ENCODE data around the gene DSCAM.

Gene DSCAM

DNA sequence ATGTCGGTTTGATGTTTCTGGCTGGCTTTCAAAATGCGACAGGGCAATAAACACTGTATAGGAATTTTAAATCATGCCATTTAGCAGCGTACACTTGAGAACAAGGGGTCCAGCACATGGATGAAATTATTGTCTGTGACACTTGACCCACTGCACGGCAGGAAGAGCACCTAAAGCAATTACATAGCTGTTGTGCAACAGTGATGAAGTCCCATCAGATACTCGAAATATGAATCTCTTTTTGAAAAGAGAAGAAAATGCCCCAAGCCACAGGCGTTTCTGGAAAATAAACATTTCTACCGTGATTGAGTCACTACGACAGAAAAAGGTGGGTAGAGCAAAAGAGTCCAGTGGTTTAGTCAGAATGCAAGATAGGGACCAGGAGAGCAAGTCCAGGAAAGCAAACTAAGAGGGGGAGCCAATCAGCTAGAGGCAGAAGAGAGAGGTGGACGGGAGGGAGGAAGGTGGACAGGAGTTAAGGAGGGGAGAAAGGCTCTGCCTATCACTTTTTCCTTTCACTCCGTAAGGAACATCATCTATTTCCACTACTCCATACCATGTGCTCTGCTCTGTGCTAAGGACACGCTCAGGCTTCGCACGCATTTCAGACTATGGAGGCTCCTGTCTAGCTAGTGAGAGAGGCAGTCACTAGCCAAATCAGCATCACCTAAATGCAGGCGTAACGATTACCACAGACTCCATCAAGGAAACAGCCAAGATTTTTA is 6.4 kb downstream of the DSCAM start:
- DNase-seq (ENCODE audit: low spot score): no peak

GRCh38 chr21:40839521-40839920 is 7.4 kb downstream of the DSCAM start:
- no peak for DNase-seq (ENCODE audit: low spot score)

DNA sequence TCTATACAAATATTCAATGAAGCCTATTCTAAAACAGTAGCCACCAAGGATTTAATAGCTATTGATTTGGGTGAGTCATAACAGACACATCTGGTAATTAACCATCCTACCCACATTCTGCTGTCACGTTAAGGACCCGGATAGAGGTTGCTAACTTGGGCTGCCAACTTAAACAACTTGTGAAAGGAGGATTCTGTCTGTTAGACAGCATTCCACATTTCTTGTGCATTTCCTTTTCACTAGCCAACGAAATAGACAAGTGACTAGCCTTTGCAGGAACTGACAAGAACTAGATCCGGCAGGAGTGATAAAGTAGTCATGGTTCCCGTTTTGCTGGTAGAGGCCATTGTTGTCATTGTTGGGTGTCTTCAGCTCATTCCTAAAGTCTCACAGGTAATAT is 9.5 kb downstream of the DSCAM start:
- DNase-seq (ENCODE audit: low spot score): no peak

GRCh38 chr21:40835184-40835694 is 11.7 kb downstream of the DSCAM start:
- no peak for DNase-seq (ENCODE audit: low spot score)

DNA sequence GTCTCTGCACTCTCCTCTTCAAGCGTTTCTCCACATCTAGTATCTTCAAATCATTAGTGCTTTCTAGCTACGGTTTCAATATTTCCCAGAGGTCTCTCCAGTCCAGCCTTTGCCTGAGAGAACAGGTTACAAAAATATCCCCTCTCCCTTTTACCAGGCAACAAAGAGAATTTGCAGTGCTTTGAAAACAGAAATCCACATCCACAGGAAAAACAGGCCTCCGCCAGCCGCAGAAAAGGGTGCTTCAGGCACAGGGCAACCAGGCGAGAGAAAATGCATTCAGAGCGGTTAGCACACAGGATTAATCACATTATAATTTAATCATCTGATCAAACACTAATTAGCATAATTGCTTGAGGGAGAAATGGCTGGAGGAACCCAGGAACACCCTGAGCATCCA is 13.8 kb downstream of the DSCAM start:
- no peak for DNase-seq (ENCODE audit: low spot score)

GRCh38 chr21:40832316-40832715 is 14.6 kb downstream of the DSCAM start:
- no peak for DNase-seq (ENCODE audit: low spot score)

DNA sequence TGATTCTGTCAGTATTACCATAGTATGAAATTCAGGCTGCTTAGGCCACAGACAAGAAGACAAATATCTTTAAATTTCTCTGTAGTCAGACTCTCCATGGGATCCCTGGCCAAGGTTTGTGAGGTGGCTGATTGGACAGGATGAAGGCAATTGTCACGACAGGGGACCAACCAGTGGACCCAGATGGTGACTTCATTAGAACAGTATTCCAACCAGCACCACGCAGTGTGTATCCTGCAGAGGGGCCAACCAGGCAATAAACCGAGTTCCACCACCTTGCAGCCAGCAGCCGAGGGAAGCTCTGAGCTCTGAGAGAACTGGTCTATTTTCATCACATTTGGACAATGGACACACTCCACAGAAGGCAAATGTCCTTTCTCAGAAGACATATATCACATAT is 16.1 kb downstream of the DSCAM start:
- DNase-seq (ENCODE audit: low spot score): no peak

DNA sequence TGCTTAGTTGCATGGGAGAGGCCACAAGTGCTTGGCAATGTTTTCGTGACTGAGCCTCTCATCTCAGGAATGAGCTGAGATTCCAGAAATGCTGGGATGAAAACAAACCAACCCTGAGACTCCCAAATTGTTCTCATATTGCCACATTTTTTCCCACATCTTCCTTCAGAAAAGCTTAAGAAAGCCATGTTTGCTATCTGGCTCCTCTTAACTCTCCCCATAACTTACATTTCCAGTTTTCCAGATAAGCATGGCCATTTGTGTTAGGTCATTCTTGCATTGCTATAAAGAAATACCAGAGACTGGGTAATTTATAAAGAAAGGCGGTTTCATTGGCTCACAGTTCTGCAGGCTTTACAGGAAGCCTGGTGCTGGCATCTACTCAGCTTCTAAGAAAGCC is 17.2 kb downstream of the DSCAM start:
- no peak for DNase-seq (ENCODE audit: low spot score)

- DNase-seq (ENCODE audit: low spot score): no peak
Measured at GRCh38 chr21:40829308-40829707, 17.6 kb downstream of the DSCAM start.

- DNase-seq (ENCODE audit: low spot score): no peak
Measured at GRCh38 chr21:40827509-40827908, 19.4 kb downstream of the DSCAM start.

DNA sequence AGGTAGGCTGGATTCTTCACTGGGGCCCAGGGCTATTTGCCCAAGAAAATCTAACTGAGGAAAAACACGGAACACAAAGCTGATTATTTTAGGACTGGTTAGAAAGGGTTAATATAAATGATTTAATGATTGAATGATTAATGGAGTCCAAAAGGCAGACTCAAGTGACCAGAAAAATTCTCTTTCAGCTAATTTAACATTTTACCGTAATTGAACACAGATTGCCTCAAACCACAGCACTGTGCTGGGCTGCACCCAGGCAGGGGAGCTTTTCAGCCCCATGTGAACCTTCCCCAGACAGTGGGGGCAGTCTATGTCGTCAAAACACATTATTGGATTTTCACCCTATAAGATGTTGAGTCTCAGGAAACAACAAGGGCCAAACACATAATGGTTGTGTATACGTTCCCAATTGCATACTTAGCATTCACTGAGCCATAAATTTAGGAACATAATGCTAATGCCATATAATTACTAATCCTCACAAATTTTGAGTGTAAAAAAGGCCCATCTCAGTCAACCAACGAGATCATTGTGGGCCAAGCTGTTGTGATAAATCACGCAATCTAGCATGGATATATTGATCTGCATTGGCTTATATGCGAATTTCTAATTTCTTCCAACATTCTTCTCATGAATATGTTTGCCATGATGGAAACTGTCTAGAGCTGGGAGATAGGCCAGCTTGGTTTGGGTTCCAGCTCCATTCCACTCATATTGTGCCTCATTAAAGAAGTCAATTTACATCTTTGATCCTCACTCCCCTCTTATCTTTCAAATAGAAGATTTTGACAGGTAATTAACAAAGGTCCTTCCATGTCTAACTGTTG is 27.7 kb downstream of the DSCAM start:
- no peak for DNase-seq (ENCODE audit: low spot score)

GRCh38 chr21:40813918-40814317 is 33.0 kb downstream of the DSCAM start:
- DNase-seq (ENCODE audit: low spot score): no peak

DNA sequence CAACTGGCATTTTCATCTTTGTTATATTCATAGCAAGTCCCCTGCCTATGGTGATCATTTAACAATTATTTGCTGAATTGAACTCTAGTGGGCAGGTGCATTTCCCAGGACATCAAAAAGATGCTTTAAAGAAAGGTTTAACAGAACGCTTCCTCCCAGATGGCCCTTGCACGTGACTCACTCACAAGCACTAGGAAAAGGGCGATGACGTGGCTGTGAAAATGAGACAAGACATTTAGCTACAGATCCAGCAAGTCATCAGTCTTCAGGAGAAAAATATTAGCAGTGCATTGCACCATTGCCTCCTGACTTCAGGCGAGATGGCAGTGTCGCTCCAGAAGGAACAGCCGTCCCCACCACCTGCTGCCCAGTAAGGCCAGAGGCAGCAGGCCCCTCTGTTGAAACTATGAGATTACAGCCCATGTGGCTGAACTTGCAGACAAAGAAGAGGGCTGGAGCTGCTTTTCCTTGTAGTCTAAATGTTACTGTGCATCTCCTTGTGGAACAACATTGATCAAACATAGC is 37.2 kb downstream of the DSCAM start:
- no peak for DNase-seq (ENCODE audit: low spot score)

DNA sequence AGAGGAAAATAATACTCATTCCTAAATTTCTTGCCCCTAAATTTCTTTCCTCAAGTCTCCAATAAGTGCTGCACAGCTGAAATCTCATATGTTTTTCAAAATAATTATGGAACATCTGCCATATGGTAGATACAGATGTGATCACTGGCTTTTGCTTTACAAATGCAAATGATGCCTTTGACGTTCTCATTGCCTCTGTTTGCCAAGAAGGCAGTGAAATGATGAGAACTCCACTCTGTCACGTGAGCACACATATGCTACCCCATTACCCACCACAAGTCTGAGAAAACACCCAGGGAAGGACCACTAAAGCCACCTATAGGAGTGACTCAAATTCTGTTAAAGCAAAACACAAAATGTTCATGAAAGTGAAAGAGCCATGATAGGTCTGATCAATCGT is 43.9 kb downstream of the DSCAM start:
- DNase-seq (ENCODE audit: low spot score): no peak

- no peak for DNase-seq (ENCODE audit: low spot score)
Measured at GRCh38 chr21:40800126-40800525, 46.8 kb downstream of the DSCAM start.

DNA sequence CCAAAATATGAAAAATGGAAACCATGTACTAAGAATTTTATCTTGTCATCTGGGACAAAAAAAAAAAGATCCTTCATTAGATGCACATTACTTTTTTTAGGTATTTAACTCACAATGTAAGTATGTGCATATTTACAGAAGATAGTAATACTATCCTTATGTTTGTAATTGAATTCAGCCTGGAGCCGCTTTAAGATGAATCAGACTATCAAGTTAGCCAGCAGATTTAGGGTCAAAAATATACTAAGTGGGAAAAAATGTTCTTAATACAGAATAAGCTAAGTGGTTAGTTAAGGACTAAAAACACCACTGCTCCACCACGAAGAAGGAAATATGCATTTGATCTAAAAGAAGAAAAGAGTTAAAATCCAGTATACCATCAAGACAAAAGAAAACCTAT is 49.1 kb downstream of the DSCAM start:
- no peak for DNase-seq (ENCODE audit: low spot score)

DNA sequence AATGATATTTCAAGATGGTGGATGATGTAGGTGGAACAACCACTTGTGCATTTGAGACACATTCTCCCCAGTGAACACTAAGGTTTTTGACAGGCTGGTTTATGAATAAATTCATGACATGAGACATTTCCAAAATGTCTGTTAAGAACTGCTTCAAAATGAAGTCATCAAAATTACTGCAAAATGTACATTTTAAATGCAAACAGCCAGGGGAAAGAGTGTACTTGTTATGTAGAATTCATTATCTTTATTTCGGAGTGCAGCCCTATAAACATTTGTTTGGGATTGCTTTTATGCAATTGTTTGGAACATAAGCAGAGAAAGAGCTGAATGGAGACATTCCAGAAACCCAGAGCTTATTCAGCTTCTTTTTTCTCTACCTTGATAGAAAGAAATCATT is 49.5 kb downstream of the DSCAM start:
- no peak for DNase-seq (ENCODE audit: low spot score)

GRCh38 chr21:40796464-40796863 is 50.5 kb downstream of the DSCAM start:
- no peak for DNase-seq (ENCODE audit: low spot score)

DNA sequence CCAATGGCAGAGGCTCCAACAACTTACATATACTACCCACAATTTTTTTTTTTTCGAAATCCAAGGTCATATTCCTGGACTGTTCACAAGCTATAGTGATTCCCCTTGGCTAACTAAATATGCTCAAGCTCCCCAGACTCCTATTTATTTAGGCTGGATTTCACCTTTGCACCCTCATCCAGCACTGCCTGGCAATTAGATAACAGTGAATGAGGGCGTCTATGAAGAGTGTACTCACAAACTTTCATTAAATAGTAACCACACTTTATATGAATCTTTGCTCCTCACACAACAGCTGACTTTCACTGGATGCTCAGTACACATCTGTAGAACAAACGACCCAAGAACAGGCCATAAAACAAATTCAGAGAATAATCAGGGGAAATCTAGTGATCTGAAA is 51.6 kb downstream of the DSCAM start:
- DNase-seq (ENCODE audit: low spot score): no peak

- DNase-seq (ENCODE audit: low spot score): no peak
Measured at GRCh38 chr21:40792691-40793456, 54.1 kb downstream of the DSCAM start.

GRCh38 chr21:40788635-40789034 is 58.3 kb downstream of the DSCAM start:
- DNase-seq (ENCODE audit: low spot score): no peak

DNA sequence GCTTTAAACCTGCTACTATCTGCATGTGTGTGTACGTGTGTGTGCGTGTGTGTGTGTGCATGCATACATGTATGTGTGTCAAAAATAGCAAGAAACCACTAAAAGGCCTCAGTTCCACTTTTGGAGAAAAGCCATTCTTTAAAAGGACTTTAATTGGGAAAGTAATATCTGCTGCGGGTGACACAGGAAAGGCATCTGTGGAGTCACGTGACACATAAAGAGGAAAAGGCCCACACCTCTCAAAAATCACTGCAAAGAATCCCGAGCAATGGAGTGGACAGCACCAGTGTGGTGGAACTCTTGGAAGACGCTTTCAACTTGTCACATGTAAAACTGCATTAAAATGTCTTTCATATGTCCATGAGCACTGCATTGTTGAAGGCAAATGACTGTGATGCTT is 63.6 kb downstream of the DSCAM start:
- DNase-seq (ENCODE audit: low spot score): no peak

All from hepatic stellate cell (primary cell).